Hepatocyte (in vitro differentiated cells): ENCODE results near the gene EXD1. TPM values are rescaled to one million over a fixed set of nuclear protein-coding genes. Genes with fewer than 3 reads are reported as not detected.
"Not testable (repeated sequence)": the region's sequence is repeated elsewhere in the genome, so short reads cannot be mapped to it uniquely, and the experiment has no call there.

Experiments used
- DNase-seq: peaks from one replicate; pipeline ENCODE4 v3.0.0-alpha.2; 2016; ENCODE audit warnings: low spot score
- H2AFZ ChIP-seq: fragments of 200-600 bp; sonication (generic); 2 replicates; pipeline ENCODE4 v1.6.0; 2016; ENCODE audit warnings: antibody characterized with exemption, mild to moderate bottlenecking
- H3K27ac ChIP-seq: fragments of 200-600 bp; sonication (generic); 2 replicates; pipeline ENCODE4 v1.5.1; 2016; ENCODE audit warnings: mild to moderate bottlenecking
- H3K27me3 ChIP-seq: fragments of 200-600 bp; sonication (generic); 2 replicates; pipeline ENCODE4 v1.6.1; 2016
- H3K36me3 ChIP-seq: fragments of 200-600 bp; sonication (generic); replicated peaks from 2 replicates; pipeline ENCODE4 v1.5.1; 2016; ENCODE audit warnings: low read depth; ENCODE audit not compliant: insufficient read depth
- H3K4me1 ChIP-seq: fragments of 200-600 bp; sonication (generic); 2 replicates; pipeline ENCODE4 v1.5.1; 2016; ENCODE audit warnings: mild to moderate bottlenecking, moderate library complexity; ENCODE audit not compliant: insufficient read depth
- H3K4me2 ChIP-seq: fragments of 200-600 bp; sonication (generic); 2 replicates; pipeline ENCODE4 v1.6.0; 2016
- H3K4me3 ChIP-seq: fragments of 200-600 bp; sonication (generic); 2 replicates; pipeline ENCODE4 v1.5.1; 2016; ENCODE audit warnings: mild to moderate bottlenecking
- H3K79me2 ChIP-seq: fragments of 200-600 bp; sonication (generic); 2 replicates; pipeline ENCODE4 v1.6.0; 2017; ENCODE audit warnings: mild to moderate bottlenecking
- H3K9me2 ChIP-seq: fragments of 200-600 bp; sonication (generic); replicated peaks from 2 replicates; pipeline ENCODE4 v1.6.0; 2017; ENCODE audit warnings: mild to moderate bottlenecking; ENCODE audit not compliant: insufficient read depth
- H3K9me3 ChIP-seq: fragments of 200-600 bp; sonication (generic); 2 replicates; pipeline ENCODE4 v1.5.1; 2016; ENCODE audit warnings: low read depth, mild to moderate bottlenecking
- H4K20me1 ChIP-seq: fragments of 200-600 bp; sonication (generic); 2 replicates; pipeline ENCODE4 v1.6.0; 2016; ENCODE audit warnings: mild to moderate bottlenecking; ENCODE audit not compliant: insufficient read depth, poor library complexity, severe bottlenecking
- EZH2 ChIP-seq: fragments of 200-600 bp; sonication (generic); IDR thresholded peaks from 2 replicates; pipeline ENCODE4 v1.6.1; 2016; ENCODE audit warnings: antibody characterized with exemption, mild to moderate bottlenecking, borderline replicate concordance
- EZH2phosphoT487 ChIP-seq: fragments of 200-600 bp; sonication (generic); IDR thresholded peaks from one replicate; pipeline ENCODE4 v1.6.1; 2018; ENCODE audit warnings: antibody characterized with exemption, mild to moderate bottlenecking, low read depth, moderate library complexity; ENCODE audit not compliant: unreplicated experiment, severe bottlenecking
- WGBS: methylation state at CpG from one replicate; pipeline ENCODE4 v1.1.6; 2016; ENCODE audit warnings: low lambda C conversion rate; ENCODE audit errors: missing lambda C conversion rate; 5-methylcytosine and 5-hydroxymethylcytosine counted together
- polyA plus RNA-seq: library from polyadenylated mRNA; unstranded; fragments of >200 nt; fragmentation: Nextera tagmentation; extraction: Ambion mirVana; gene quantifications from 2 replicates; pipeline ENCODE4 v1.2.1, GENCODE V29; 2016
- total RNA-seq: library from RNA; depleted of rRNA; stranded (reverse); fragments of >200 nt; gene quantifications from 2 replicates; pipeline ENCODE4 v1.2.3, GENCODE V29; 2014
- TF ChIP-seq, protein P1 (sequence below): fragments of 200-600 bp; sonication (generic); IDR thresholded peaks from 2 replicates; pipeline ENCODE4 v1.5.1; 2016; ENCODE audit warnings: antibody characterized with exemption, mild to moderate bottlenecking; ENCODE audit not compliant: poor library complexity

Gene EXD1
- total and polyA plus RNA-seq, 2 experiments from 2014 or later = not detected

DNA sequence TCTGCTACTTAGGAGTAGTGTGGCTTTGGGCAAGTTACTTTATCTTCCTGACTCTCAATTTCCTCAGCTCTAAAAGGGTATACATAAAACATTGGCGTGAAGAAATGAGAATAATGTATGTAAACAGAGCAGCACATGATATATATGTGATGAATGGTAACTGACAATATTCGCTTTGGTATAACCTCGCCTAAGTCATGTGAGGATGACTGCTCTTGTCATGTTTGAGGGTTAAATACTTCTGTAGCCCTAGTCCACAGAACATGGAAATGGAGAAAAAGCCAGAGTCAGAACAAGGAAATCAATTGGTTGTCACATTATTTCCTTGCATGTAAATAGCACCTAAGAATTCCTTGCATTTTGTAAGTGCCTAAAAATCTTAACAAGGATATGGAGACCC is 25.5 kb upstream of the EXD1 start:
- Histone ChIP-seq H3K79me2 (peaks cover 11% of the 10 kb centered on the region), H3K4me3 (no peak overlapping the region), H3K36me3 (no peaks in the 10 kb centered on the region), H2AFZ (no peak overlapping the region), H3K27me3 (no peaks in the 10 kb centered on the region), H3K27ac (peak overlapping the region; percentile 33), H3K4me1 (peaks cover 25% of the 10 kb centered on the region), H3K9me2 (no peaks in the 10 kb centered on the region), H4K20me1 (no peaks in the 10 kb centered on the region), H3K9me3 (no peaks in the 10 kb centered on the region), H3K4me2 (peak overlapping the region; percentile 53)
- WGBS = 92% methylated on average over 3 of the region's 3 CpGs
- TF ChIP-seq, protein P1, sequence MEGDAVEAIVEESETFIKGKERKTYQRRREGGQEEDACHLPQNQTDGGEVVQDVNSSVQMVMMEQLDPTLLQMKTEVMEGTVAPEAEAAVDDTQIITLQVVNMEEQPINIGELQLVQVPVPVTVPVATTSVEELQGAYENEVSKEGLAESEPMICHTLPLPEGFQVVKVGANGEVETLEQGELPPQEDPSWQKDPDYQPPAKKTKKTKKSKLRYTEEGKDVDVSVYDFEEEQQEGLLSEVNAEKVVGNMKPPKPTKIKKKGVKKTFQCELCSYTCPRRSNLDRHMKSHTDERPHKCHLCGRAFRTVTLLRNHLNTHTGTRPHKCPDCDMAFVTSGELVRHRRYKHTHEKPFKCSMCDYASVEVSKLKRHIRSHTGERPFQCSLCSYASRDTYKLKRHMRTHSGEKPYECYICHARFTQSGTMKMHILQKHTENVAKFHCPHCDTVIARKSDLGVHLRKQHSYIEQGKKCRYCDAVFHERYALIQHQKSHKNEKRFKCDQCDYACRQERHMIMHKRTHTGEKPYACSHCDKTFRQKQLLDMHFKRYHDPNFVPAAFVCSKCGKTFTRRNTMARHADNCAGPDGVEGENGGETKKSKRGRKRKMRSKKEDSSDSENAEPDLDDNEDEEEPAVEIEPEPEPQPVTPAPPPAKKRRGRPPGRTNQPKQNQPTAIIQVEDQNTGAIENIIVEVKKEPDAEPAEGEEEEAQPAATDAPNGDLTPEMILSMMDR = no peak
- no peak for TF ChIP-seq EZH2phosphoT487
- no peak for TF ChIP-seq EZH2
- no peak for DNase-seq

DNA sequence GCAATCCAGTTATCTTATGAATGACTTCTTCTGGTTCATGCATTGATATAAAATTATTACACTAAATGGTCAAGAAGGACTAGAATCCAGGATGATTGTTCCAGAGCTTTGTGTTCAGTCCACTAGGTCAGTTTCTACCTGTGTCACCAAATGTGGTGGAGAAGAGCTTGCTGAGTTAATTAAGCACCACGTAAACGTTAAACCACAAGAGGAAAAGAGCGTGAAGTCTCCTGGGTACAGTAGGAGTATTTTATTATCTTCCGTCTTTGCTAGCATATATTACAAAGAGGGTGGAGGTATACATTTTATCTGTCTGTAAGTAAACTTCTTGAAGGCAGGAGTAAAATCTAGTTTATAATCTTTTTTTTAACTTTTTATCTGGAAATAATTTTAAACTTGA is 24.0 kb upstream of the EXD1 start:
- H3K9me2 ChIP-seq = no peaks in the 10 kb centered on the region
- no peak overlapping the region for H2AFZ ChIP-seq
- H3K9me3 ChIP-seq = no peaks in the 10 kb centered on the region
- peaks cover 14% of the 10 kb centered on the region for H3K4me1 ChIP-seq
- H3K27me3 ChIP-seq = no peaks in the 10 kb centered on the region
- H3K27ac ChIP-seq = no peak overlapping the region
- H3K4me3 ChIP-seq = no peak overlapping the region
- no peak overlapping the region for H3K4me2 ChIP-seq
- no peak for DNase-seq
- TF ChIP-seq, protein P1 = no peak
- no peak for TF ChIP-seq EZH2
- no peak for TF ChIP-seq EZH2phosphoT487
- peaks cover 12% of the 10 kb centered on the region for H3K79me2 ChIP-seq
- no peaks in the 10 kb centered on the region for H3K36me3 ChIP-seq
- H4K20me1 ChIP-seq = no peaks in the 10 kb centered on the region
- 91% methylated on average over 4 of the region's 4 CpGs for WGBS

DNA sequence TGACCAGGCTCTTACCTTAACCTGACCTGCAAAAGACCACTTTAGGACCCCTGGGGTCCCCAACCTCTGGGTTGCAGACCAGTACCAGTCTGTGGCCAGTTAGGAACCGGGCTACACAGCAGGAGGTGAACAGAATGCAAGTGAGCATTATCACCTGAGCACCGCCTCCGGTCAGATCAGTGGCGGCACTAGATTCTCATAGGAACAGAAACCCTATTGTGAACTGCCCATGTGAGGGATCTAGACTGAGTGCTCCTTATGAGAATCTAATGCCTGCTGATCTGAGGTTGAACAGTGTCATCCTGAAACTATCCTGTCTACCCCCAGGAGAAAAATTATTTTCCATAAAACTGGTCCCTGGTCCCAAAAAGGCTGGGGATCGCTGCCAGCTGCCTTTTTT is 20.9 kb upstream of the EXD1 start:
- DNase-seq = no peak
- peaks cover 18% of the 10 kb centered on the region for H3K79me2 ChIP-seq
- TF ChIP-seq EZH2phosphoT487 = no peak
- no peak for TF ChIP-seq EZH2
- TF ChIP-seq, protein P1 = no peak
- H2AFZ ChIP-seq = no peak overlapping the region
- no peaks in the 10 kb centered on the region for H4K20me1 ChIP-seq
- no peaks in the 10 kb centered on the region for H3K9me3 ChIP-seq
- no peaks in the 10 kb centered on the region for H3K36me3 ChIP-seq
- no peak overlapping the region for H3K27ac ChIP-seq
- H3K27me3 ChIP-seq = no peaks in the 10 kb centered on the region
- no peak overlapping the region for H3K4me3 ChIP-seq
- no peak overlapping the region for H3K4me2 ChIP-seq
- H3K9me2 ChIP-seq = no peaks in the 10 kb centered on the region
- peaks cover 4% of the 10 kb centered on the region for H3K4me1 ChIP-seq
- 94% methylated on average over 5 of the region's 5 CpGs for WGBS

DNA sequence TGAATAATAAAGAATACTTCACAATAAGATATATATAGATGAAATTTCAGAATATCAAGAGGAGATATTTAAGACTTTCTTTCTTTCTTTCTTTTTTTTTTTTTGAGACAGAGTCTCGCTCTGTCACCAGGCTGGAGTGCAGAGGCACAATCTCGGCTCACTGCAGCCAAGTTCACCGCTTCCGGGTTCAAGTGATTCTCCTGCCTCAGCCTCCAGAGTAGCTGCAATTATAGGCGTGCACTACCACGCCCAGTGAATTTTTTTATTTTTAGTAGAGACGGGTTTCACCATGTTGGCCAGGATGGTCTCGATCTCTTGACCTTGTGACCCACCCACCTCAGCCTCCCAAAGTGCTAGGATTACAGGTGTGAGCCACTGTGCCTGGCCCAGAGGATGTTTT is 20.2 kb upstream of the EXD1 start:
- peaks cover 18% of the 10 kb centered on the region for H3K79me2 ChIP-seq
- not testable (repeated sequence) for H3K9me3 ChIP-seq, H3K36me3 ChIP-seq, H3K4me3 ChIP-seq, DNase-seq, H3K4me1 ChIP-seq, H3K27ac ChIP-seq, H3K4me2 ChIP-seq, H3K9me2 ChIP-seq, H4K20me1 ChIP-seq, H3K27me3 ChIP-seq, H2AFZ ChIP-seq
- WGBS = 92% methylated on average over 8 of the region's 8 CpGs
